GM06990 (cell line): ENCODE data around the gene TMEM123.
A peak's percentile ranks its signal among the peaks of the same experiment; 100 is the strongest.

Experiments
- DNase-seq: peaks from one replicate; pipeline ENCODE4 v3.0.0-alpha.2; 2011; ENCODE audit not compliant: insufficient read length; ENCODE audit errors: extremely low read depth
- H3K27me3 ChIP-seq: replicated peaks from 2 replicates; pipeline ENCODE4 v1.6.0; 2011; ENCODE audit warnings: low read length; ENCODE audit not compliant: control insufficient read depth, insufficient read depth
- H3K36me3 ChIP-seq: 2 replicates; pipeline ENCODE4 v1.5.1; 2011; ENCODE audit warnings: low read length; ENCODE audit not compliant: control insufficient read depth, insufficient read depth
- H3K4me3 ChIP-seq: replicated peaks from 2 replicates; pipeline ENCODE4 v1.5.1; 2011; ENCODE audit warnings: low read depth, mild to moderate bottlenecking, control low read depth, low read length
- CTCF ChIP-seq: IDR thresholded peaks from 2 replicates; pipeline ENCODE4 v1.5.1; 2011; ENCODE audit warnings: low read length, control low read depth, mild to moderate bottlenecking, inconsistent platforms; ENCODE audit not compliant: insufficient read depth, poor library complexity, severe bottlenecking

TMEM123 gene

GRCh38 chr11:102495161-102496042 lies 42.8 kb upstream of the TMEM123 start:
- TF ChIP-seq CTCF, result peak; percentile 50
- peak; percentile 56 for DNase-seq
- H3K27me3 ChIP-seq, result no peaks in the 10 kb centered on the region
- H3K36me3 ChIP-seq, result no peaks in the 10 kb centered on the region
- H3K4me3 ChIP-seq, result no peak overlapping the region

GRCh38 chr11:102494216-102494615 lies 41.7 kb upstream of the TMEM123 start:
- H3K4me3 ChIP-seq, result no peak overlapping the region
- DNase-seq, result no peak
- no peaks in the 10 kb centered on the region for H3K36me3 ChIP-seq
- H3K27me3 ChIP-seq, result no peaks in the 10 kb centered on the region
- no peak for TF ChIP-seq CTCF

- H3K4me3 ChIP-seq, result no peak overlapping the region
- DNase-seq, result no peak
- H3K36me3 ChIP-seq, result no peaks in the 10 kb centered on the region
- no peak for TF ChIP-seq CTCF
- no peaks in the 10 kb centered on the region for H3K27me3 ChIP-seq
Observed at GRCh38 chr11:102493524-102493923, 41.0 kb upstream of the TMEM123 start.

- Histone ChIP-seq H3K27me3 (no peaks in the 10 kb centered on the region), H3K36me3 (no peaks in the 10 kb centered on the region), H3K4me3 (no peak overlapping the region)
- DNase-seq, result no peak
- TF ChIP-seq CTCF, result no peak
Observed at GRCh38 chr11:102491969-102492368, 39.4 kb upstream of the TMEM123 start.

GRCh38 chr11:102489186-102490145 lies 36.9 kb upstream of the TMEM123 start:
- no peak overlapping the region for H3K4me3 ChIP-seq
- H3K27me3 ChIP-seq, result no peaks in the 10 kb centered on the region
- H3K36me3 ChIP-seq, result no peaks in the 10 kb centered on the region
- TF ChIP-seq CTCF, result no peak
- no peak for DNase-seq
